SK-N-SH (cell line): ENCODE results near the gene MRTFB. TPM values are rescaled to one million over a fixed set of nuclear protein-coding genes. Genes with fewer than 3 reads are reported as not detected.

ENCODE experiments used
- CTCF ChIA-PET: fragments of 300-600, 350-600 bp; formaldehyde crosslinking; extraction: SDS; loops from one replicate; lab custom pipeline; 2021; lab: Yijun Ruan, JAX
- POLR2A ChIA-PET: fragments of 350-600 bp; sonication (Branson Sonifier 250); formaldehyde crosslinking; extraction: SDS; loops from one replicate; lab custom pipeline; 2020; ENCODE audit warnings: antibody characterized with exemption, inconsistent platforms; lab: Yijun Ruan, JAX
- DNase-seq: peaks from one replicate; pipeline ENCODE4 v3.0.0; 2012
- H2AFZ ChIP-seq: fragments of 200-600 bp; sonication (generic); 2 replicates; pipeline ENCODE4 v1.8.1; 2016; ENCODE audit warnings: antibody characterized with exemption, mild to moderate bottlenecking, low read depth
- H3F3A ChIP-seq: fragments of 200-600 bp; sonication (generic); replicated peaks from 2 replicates; pipeline ENCODE3; 2016; ENCODE audit warnings: antibody characterized with exemption, mild to moderate bottlenecking; ENCODE audit not compliant: insufficient read depth
- H3K27ac ChIP-seq, 2 experiments: fragments of 200-500 bp in 1 of 2; fragments of 200-600 bp in 1 of 2; sonication (Bioruptor generic) in 1 of 2; sonication (generic), shearing (Covaris generic) in 1 of 2; 2 replicates each; pipeline versions ENCODE4 v1.5.1 to v1.6.1; 2014 to 2016; ENCODE audit warnings: low read depth in 2 of 2, inconsistent platforms in 1 of 2, low read length in 1 of 2, mild to moderate bottlenecking in 1 of 2, mixed read lengths in 1 of 2
- H3K27me3 ChIP-seq: fragments of 200-600 bp; sonication (generic), shearing (Covaris generic); 2 replicates; pipeline ENCODE4 v1.6.1; 2016; ENCODE audit warnings: mixed run types; ENCODE audit not compliant: insufficient read depth
- H3K36me3 ChIP-seq, 2 experiments: fragments of 200-500 bp in 1 of 2; fragments of 200-600 bp in 1 of 2; sonication (Bioruptor generic) in 1 of 2; sonication (generic) in 1 of 2; replicated peaks in 1 of 2; 2 replicates each; pipeline versions ENCODE3 to v1.5.1; 2014 to 2016; ENCODE audit warnings: low read length in 1 of 2, mild to moderate bottlenecking in 1 of 2; ENCODE audit not compliant: insufficient read depth in 2 of 2, control insufficient read depth in 1 of 2
- H3K4me1 ChIP-seq, 2 experiments: fragments of 200-500 bp in 1 of 2; fragments of 200-600 bp in 1 of 2; sonication (Bioruptor generic) in 1 of 2; sonication (generic), shearing (Covaris generic) in 1 of 2; 2 replicates each; pipeline versions ENCODE4 v1.5.1 to v1.6.1; 2014 to 2016; ENCODE audit warnings: low read depth in 1 of 2, low read length in 1 of 2, mixed run types in 1 of 2; ENCODE audit not compliant: insufficient read depth in 2 of 2, control insufficient read depth in 1 of 2
- H3K4me2 ChIP-seq: fragments of 200-600 bp; sonication (generic), shearing (Covaris generic); 2 replicates; pipeline ENCODE4 v1.6.1; 2017; ENCODE audit warnings: mixed run types
- H3K4me3 ChIP-seq, 2 experiments: fragments of 200-500 bp in 1 of 2; fragments of 200-600 bp in 1 of 2; sonication (Bioruptor generic) in 1 of 2; sonication (generic), shearing (Covaris generic) in 1 of 2; 2 replicates each; pipeline versions ENCODE4 v1.5.1 to v1.8.1; 2014 to 2016; ENCODE audit warnings: low read depth in 2 of 2, inconsistent platforms in 1 of 2, low read length in 1 of 2, mild to moderate bottlenecking in 1 of 2, mixed read lengths in 1 of 2, moderate library complexity in 1 of 2
- H3K79me2 ChIP-seq: fragments of 200-600 bp; sonication (generic); 2 replicates; pipeline ENCODE4 v1.8.1; 2017; ENCODE audit warnings: mild to moderate bottlenecking; ENCODE audit not compliant: insufficient read depth
- H3K9ac ChIP-seq: fragments of 200-600 bp; sonication (generic); 2 replicates; pipeline ENCODE4 v1.6.1; 2017; ENCODE audit warnings: mixed run types
- H3K9me2 ChIP-seq: fragments of 200-600 bp; sonication (generic); 2 replicates; pipeline ENCODE4 v1.6.1; 2017; ENCODE audit warnings: mixed run types
- H3K9me3 ChIP-seq: fragments of 200-600 bp; sonication (generic); 2 replicates; pipeline ENCODE4 v1.6.1; 2017; ENCODE audit warnings: mixed run types, mild to moderate bottlenecking, moderate library complexity
- H4K20me1 ChIP-seq: fragments of 200-600 bp; sonication (generic); 2 replicates; pipeline ENCODE4 v1.6.1; 2017; ENCODE audit warnings: mild to moderate bottlenecking, mixed run types; ENCODE audit not compliant: insufficient read depth
- CHD2 ChIP-seq: fragments of 150-350 bp; IDR thresholded peaks from 2 replicates; pipeline ENCODE4 v1.6.1; 2018; ENCODE audit warnings: low read length; ENCODE audit not compliant: partially characterized antibody
- ELF1 ChIP-seq: IDR thresholded peaks from 2 replicates; pipeline ENCODE4 v1.4.0; 2012
- EP300 ChIP-seq, 2 experiments: IDR thresholded peaks; 2 replicates each; pipeline versions ENCODE4 v1.4.0 to v1.6.1; 2012; ENCODE audit warnings: borderline replicate concordance in 1 of 2, low read depth in 1 of 2, low read length in 1 of 2
- FOSL2 ChIP-seq: IDR thresholded peaks from 2 replicates; pipeline ENCODE4 v1.4.0; 2012; ENCODE audit warnings: low read depth, mild to moderate bottlenecking, moderate library complexity, borderline replicate concordance
- FOXM1 ChIP-seq: IDR thresholded peaks from 2 replicates; pipeline ENCODE4 v1.4.0; 2012; ENCODE audit warnings: low read depth, mild to moderate bottlenecking
- GABPA ChIP-seq: IDR thresholded peaks from 2 replicates; pipeline ENCODE4 v1.4.0; 2012; ENCODE audit warnings: low read depth, mild to moderate bottlenecking
- GATA2 ChIP-seq: sonication (generic); formaldehyde crosslinking; IDR thresholded peaks from 2 replicates; pipeline ENCODE4 v1.5.0; 2020; ENCODE audit warnings: mild to moderate bottlenecking, missing genetic modification reagents
- JUND ChIP-seq: IDR thresholded peaks from 2 replicates; pipeline ENCODE4 v1.4.0; 2012
- MAX ChIP-seq: IDR thresholded peaks from 2 replicates; pipeline ENCODE4 v1.4.0; 2012; ENCODE audit warnings: low read depth
- MEF2A ChIP-seq: IDR thresholded peaks from 2 replicates; pipeline ENCODE4 v1.4.0; 2012; ENCODE audit warnings: low read depth, borderline replicate concordance
- MXI1 ChIP-seq: IDR thresholded peaks from 2 replicates; pipeline ENCODE4 v1.6.1; 2012; ENCODE audit warnings: mild to moderate bottlenecking, low read depth, low read length, improper control_type of control experiment
- NFIC ChIP-seq: IDR thresholded peaks from 2 replicates; pipeline ENCODE4 v1.4.0; 2012; ENCODE audit warnings: borderline replicate concordance
- NRF1 ChIP-seq: IDR thresholded peaks from 2 replicates; pipeline ENCODE4 v1.6.1; 2012; ENCODE audit warnings: low read depth, mild to moderate bottlenecking, low read length
- PBX3 ChIP-seq: IDR thresholded peaks from 2 replicates; pipeline ENCODE4; 2012
- RCOR1 ChIP-seq: fragments of 150-350 bp; IDR thresholded peaks from 2 replicates; pipeline ENCODE4 v1.6.1; 2017; ENCODE audit warnings: antibody characterized with exemption, low read length
- REST ChIP-seq: IDR thresholded peaks from 2 replicates; pipeline ENCODE4 v1.6.1; 2012; ENCODE audit warnings: mild to moderate bottlenecking, low read depth, low read length, moderate library complexity
- SMC3 ChIP-seq: IDR thresholded peaks from 2 replicates; pipeline ENCODE4 v1.6.1; 2012; ENCODE audit warnings: low read depth, low read length, improper control_type of control experiment
- TAF1 ChIP-seq: IDR thresholded peaks from 2 replicates; pipeline ENCODE4 v1.6.1; 2012; ENCODE audit warnings: low read depth, mild to moderate bottlenecking, low read length, moderate library complexity, borderline replicate concordance
- TCF12 ChIP-seq: IDR thresholded peaks from 2 replicates; pipeline ENCODE4 v1.4.0; 2012
- TEAD4 ChIP-seq: IDR thresholded peaks from 2 replicates; pipeline ENCODE4 v1.4.0; 2012; ENCODE audit warnings: mild to moderate bottlenecking, borderline replicate concordance; ENCODE audit not compliant: insufficient read depth
- USF2 ChIP-seq: fragments of 150-350 bp; IDR thresholded peaks from 2 replicates; pipeline ENCODE4 v1.6.1; 2017; ENCODE audit warnings: antibody characterized with exemption, low read length, low read depth, borderline replicate concordance
- YY1 ChIP-seq: IDR thresholded peaks from 2 replicates; pipeline ENCODE4 v1.4.0; 2012; ENCODE audit warnings: low read depth, mild to moderate bottlenecking
- ZBTB33 ChIP-seq: IDR thresholded peaks from 2 replicates; pipeline ENCODE4 v1.4.0; 2012; ENCODE audit warnings: low read depth, borderline replicate concordance
- WGBS: methylation state at CpG from one replicate; pipeline ENCODE4 v1.1.6; 2017; ENCODE audit warnings: low lambda C conversion rate; 5-methylcytosine and 5-hydroxymethylcytosine counted together
- polyA plus RNA-seq, 3 experiments: library from polyadenylated mRNA; depleted of rRNA; stranded (reverse); fragments of >200 nt; gene quantifications; 2 replicates each; pipeline ENCODE4 v1.2.3, GENCODE V29; 2012

Gene MRTFB
- polyA plus RNA-seq, 1 of the 3 experiments (the other 2 are of a cell fraction): 3.3 TPM

- H3K9me3 ChIP-seq: no peaks in the 10 kb centered on the region
- no peak for TF ChIP-seq ELF1
- TF ChIP-seq TCF12: no peak
- TF ChIP-seq EP300 (IDR thresholded peaks at IDR 0.05; ENCODE audit: borderline replicate concordance in 1 of 2, low read depth in 1 of 2, low read length in 1 of 2): no peak
- TF ChIP-seq JUND: no peak
- no peak for TF ChIP-seq CHD2
- TF ChIP-seq MEF2A: no peak
- TF ChIP-seq, all 33 proteins: peak for 0
- WGBS: 97% methylated on average over 2 of the region's 2 CpGs
- H3K27me3 ChIP-seq: no peaks in the 10 kb centered on the region
- CTCF ChIA-PET: interaction anchor here (0.6 to 4.5 kb wide), 3 partner anchors 17 to 328 kb away, joined by 3 to 23 read pairs (median 9); no protein-coding TSS in a partner anchor
- no peak overlapping the region for H3K27ac ChIP-seq
- no peak overlapping the region for H2AFZ ChIP-seq
- no peak overlapping the region for H3K4me3 ChIP-seq
- H3F3A ChIP-seq: no peaks in the 10 kb centered on the region
- peaks cover 43 to 79% of the 10 kb centered on the region in 2 experiments for H3K36me3 ChIP-seq
- no peak overlapping the region for H3K9ac ChIP-seq
- DNase-seq: no peak
- no peaks in the 10 kb centered on the region for H3K79me2 ChIP-seq
- H3K4me2 ChIP-seq: no peak overlapping the region
- POLR2A ChIA-PET: no interaction called here
- H3K9me2 ChIP-seq: no peaks in the 10 kb centered on the region
- no peaks in the 10 kb centered on the region for H4K20me1 ChIP-seq
- H3K4me1 ChIP-seq: no peaks in the 10 kb centered on the region
These were observed 180.3 kb downstream of the MRTFB start for GRCh38 chr16:14251419-14251818.

- Histone ChIP-seq H3K4me2 (no peak overlapping the region), H3K27ac (no peak overlapping the region), H3K4me1 (no peaks in the 10 kb centered on the region), H2AFZ (no peak overlapping the region), H3K9me2 (no peaks in the 10 kb centered on the region)
- TF ChIP-seq NRF1 (no peak), REST (no peak), GATA2 (CRISPR knock-in tag) (no peak), ZBTB33 (no peak), MAX (no peak), PBX3 (no peak), NFIC (no peak), YY1 (no peak), RCOR1 (no peak), EP300 (IDR thresholded peaks at IDR 0.05; ENCODE audit: borderline replicate concordance in 1 of 2, low read depth in 1 of 2, low read length in 1 of 2) (no peak), GABPA (no peak), FOSL2 (no peak), MXI1 (no peak), FOXM1 (no peak), ELF1 (no peak), SMC3 (no peak), USF2 (no peak), TEAD4 (no peak), TAF1 (no peak), JUND (no peak)
- TF ChIP-seq, all 33 proteins: peak for 0
- Histone ChIP-seq H3K4me3 (no peak overlapping the region), H3K36me3 (peaks cover 40 to 69% of the 10 kb centered on the region in 2 experiments), H3K9ac (no peak overlapping the region), H4K20me1 (no peaks in the 10 kb centered on the region), H3K27me3 (no peaks in the 10 kb centered on the region), H3K9me3 (no peaks in the 10 kb centered on the region), H3K79me2 (no peaks in the 10 kb centered on the region), H3F3A (no peaks in the 10 kb centered on the region)
- ChIA-PET POLR2A (no interaction called here), CTCF (interaction anchor here (1.2 kb wide), 1 partner anchor 31 kb away, joined by 3 read pairs; no protein-coding TSS in a partner anchor)
- no peak for DNase-seq
These were observed 181.7 kb downstream of the MRTFB start for GRCh38 chr16:14252860-14253259.
